ENCODE results near the gene ADRA2B.

DNA sequence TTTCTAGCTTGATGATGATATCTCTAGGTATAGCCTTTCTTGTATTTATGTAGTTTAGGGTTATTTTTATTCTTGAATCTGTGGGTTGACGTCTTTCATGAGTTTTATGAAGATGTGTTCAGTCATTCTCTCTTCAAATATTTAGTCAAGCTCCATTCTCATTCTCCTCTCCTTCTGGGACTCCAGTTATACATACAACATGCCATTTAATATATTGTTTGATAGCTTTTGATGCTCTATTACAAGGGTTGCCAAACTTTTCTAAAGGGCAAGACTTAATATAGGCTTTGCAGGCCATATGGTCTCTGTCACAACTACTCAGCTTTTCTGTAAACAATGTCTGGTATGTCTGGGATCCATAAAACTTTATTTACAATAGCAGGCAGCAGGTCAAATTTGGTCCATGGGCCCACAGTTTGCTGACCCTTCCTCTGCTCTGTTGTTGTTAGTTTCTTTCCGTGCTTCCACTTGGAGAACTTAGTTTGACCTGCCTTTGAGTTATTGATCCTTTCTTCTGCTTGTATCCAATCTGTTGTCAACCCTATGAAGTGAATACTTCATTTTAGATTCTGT, 41.1 kb downstream of the ADRA2B start:
- TF ChIP-seq, protein P1, sequence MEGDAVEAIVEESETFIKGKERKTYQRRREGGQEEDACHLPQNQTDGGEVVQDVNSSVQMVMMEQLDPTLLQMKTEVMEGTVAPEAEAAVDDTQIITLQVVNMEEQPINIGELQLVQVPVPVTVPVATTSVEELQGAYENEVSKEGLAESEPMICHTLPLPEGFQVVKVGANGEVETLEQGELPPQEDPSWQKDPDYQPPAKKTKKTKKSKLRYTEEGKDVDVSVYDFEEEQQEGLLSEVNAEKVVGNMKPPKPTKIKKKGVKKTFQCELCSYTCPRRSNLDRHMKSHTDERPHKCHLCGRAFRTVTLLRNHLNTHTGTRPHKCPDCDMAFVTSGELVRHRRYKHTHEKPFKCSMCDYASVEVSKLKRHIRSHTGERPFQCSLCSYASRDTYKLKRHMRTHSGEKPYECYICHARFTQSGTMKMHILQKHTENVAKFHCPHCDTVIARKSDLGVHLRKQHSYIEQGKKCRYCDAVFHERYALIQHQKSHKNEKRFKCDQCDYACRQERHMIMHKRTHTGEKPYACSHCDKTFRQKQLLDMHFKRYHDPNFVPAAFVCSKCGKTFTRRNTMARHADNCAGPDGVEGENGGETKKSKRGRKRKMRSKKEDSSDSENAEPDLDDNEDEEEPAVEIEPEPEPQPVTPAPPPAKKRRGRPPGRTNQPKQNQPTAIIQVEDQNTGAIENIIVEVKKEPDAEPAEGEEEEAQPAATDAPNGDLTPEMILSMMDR (IDR thresholded peaks at IDR 0.05) = no peak
- TF ChIP-seq POLR2A (IDR thresholded peaks at IDR 0.05) = no peak
